Dermis microvascular lymphatic vessel endothelial cell (primary cell): ENCODE results near the gene DDX11. TPM values are rescaled to one million over a fixed set of nuclear protein-coding genes. Genes with fewer than 3 reads are reported as not detected.
"Not testable (repeated sequence)": the region's sequence is repeated elsewhere in the genome, so short reads cannot be mapped to it uniquely, and the experiment has no call there.

Experiments
- DNase-seq, 2 donors: peaks; one replicate each; pipeline versions ENCODE4 v3.0.0 to v3.0.0-alpha.2; 2010; ENCODE audit warnings: low read depth in 2 of 2
- total RNA-seq: library from RNA; depleted of rRNA; stranded (reverse); fragments of >200 nt; gene quantifications from 2 replicates; pipeline ENCODE4 v1.2.1, GENCODE V29; 2014

DDX11 gene
- total RNA-seq, 1 donor from 2014 or later: 9.9 TPM

GRCh38 chr12:31098363-31098762 is 24.7 kb downstream of the DDX11 start:
- DNase-seq: not testable (repeated sequence)

GRCh38 chr12:31098771-31099170 is 25.1 kb downstream of the DDX11 start:
- DNase-seq: not testable (repeated sequence)

GRCh38 chr12:31099434-31099833 is 25.8 kb downstream of the DDX11 start:
- DNase-seq: not testable (repeated sequence)

GRCh38 chr12:31100503-31101208 is 27.0 kb downstream of the DDX11 start:
- not testable (repeated sequence) for DNase-seq

GRCh38 chr12:31102125-31102524 is 28.5 kb downstream of the DDX11 start:
- not testable (repeated sequence) for DNase-seq

- DNase-seq: not testable (repeated sequence)
These were observed 28.9 kb downstream of the DDX11 start for GRCh38 chr12:31102596-31102995.

GRCh38 chr12:31103561-31103975 is 29.9 kb downstream of the DDX11 start:
- peak in 1 of 2 donors; percentile 60 for DNase-seq

- DNase-seq: not testable (repeated sequence)
These were observed 30.6 kb downstream of the DDX11 start for GRCh38 chr12:31104220-31104619.

GRCh38 chr12:31104773-31105172 is 31.1 kb downstream of the DDX11 start:
- not testable (repeated sequence) for DNase-seq

GRCh38 chr12:31105668-31106067 is 32.0 kb downstream of the DDX11 start:
- DNase-seq: no peak

GRCh38 chr12:31106101-31106803 is 32.6 kb downstream of the DDX11 start:
- no peak for DNase-seq

GRCh38 chr12:31109773-31110172 is 36.1 kb downstream of the DDX11 start:
- DNase-seq: not testable (repeated sequence)

- not testable (repeated sequence) for DNase-seq
These were observed 36.6 kb downstream of the DDX11 start for GRCh38 chr12:31110263-31110662.

GRCh38 chr12:31115092-31115601 is 41.5 kb downstream of the DDX11 start:
- not testable (repeated sequence) for DNase-seq

GRCh38 chr12:31116846-31117202 is 43.2 kb downstream of the DDX11 start:
- not testable (repeated sequence) for DNase-seq

GRCh38 chr12:31117203-31118011 is 43.7 kb downstream of the DDX11 start:
- DNase-seq: peak in 1 of 2 donors; percentile 51

GRCh38 chr12:31118347-31119191 is 44.9 kb downstream of the DDX11 start:
- DNase-seq: no peak

- DNase-seq: no peak
These were observed 45.6 kb downstream of the DDX11 start for GRCh38 chr12:31119192-31119802.

- DNase-seq: no peak
These were observed 46.1 kb downstream of the DDX11 start for GRCh38 chr12:31119803-31120211.

GRCh38 chr12:31120392-31121008 is 46.8 kb downstream of the DDX11 start:
- DNase-seq: no peak
